ENCODE measurements around the gene PGK2. TPM values are rescaled to one million over a fixed set of nuclear protein-coding genes. Genes with fewer than 3 reads are reported as not detected.

PGK2 gene
- total RNA-seq, 1 donor from 2014 or later: not detected

- no peak for TF ChIP-seq CTCF (IDR thresholded peaks at IDR 0.05)
Measured at GRCh38 chr6:49743429-49743828, 43.7 kb downstream of the PGK2 start.

GRCh38 chr6:49739423-49739822, 47.7 kb downstream of the PGK2 start:
- Mint-ChIP-seq H3K4me1 (ENCODE audit: low read depth) (no peaks in the 10 kb centered on the region), H3K9me3 (ENCODE audit: low read depth) (no peaks in the 10 kb centered on the region), H3K36me3 (ENCODE audit: low read depth) (no peaks in the 10 kb centered on the region), H3K27ac (ENCODE audit: unreplicated experiment) (no peak overlapping the region), H3K4me3 (ENCODE audit: unreplicated experiment) (no peak overlapping the region), H3K27me3 (ENCODE audit: low read depth) (peaks cover 19% of the 10 kb centered on the region)
- no peak for DNase-seq (ENCODE audit: low spot score)
- TF ChIP-seq CTCF (IDR thresholded peaks at IDR 0.05): no peak

More at GRCh38 chr6:49743429-49743828, 43.7 kb downstream of the PGK2 start:
- Mint-ChIP-seq H3K4me1 (ENCODE audit: low read depth) (no peaks in the 10 kb centered on the region), H3K4me3 (ENCODE audit: unreplicated experiment) (no peak overlapping the region), H3K27me3 (ENCODE audit: low read depth) (peaks cover 14% of the 10 kb centered on the region), H3K27ac (ENCODE audit: unreplicated experiment) (no peak overlapping the region), H3K9me3 (ENCODE audit: low read depth) (no peaks in the 10 kb centered on the region), H3K36me3 (ENCODE audit: low read depth) (no peaks in the 10 kb centered on the region)
- DNase-seq (ENCODE audit: low spot score): no peak

GRCh38 chr6:49736017-49736508, 51.0 kb downstream of the PGK2 start:
- no peak for DNase-seq (ENCODE audit: low spot score)
- no peak overlapping the region for H3K4me3 Mint-ChIP-seq (ENCODE audit: unreplicated experiment)
- H3K4me1 Mint-ChIP-seq (ENCODE audit: low read depth): no peaks in the 10 kb centered on the region
- H3K27me3 Mint-ChIP-seq (ENCODE audit: low read depth): peaks cover 22% of the 10 kb centered on the region
- H3K27ac Mint-ChIP-seq (ENCODE audit: unreplicated experiment): no peak overlapping the region
- H3K36me3 Mint-ChIP-seq (ENCODE audit: low read depth): no peaks in the 10 kb centered on the region
- TF ChIP-seq CTCF (IDR thresholded peaks at IDR 0.05): no peak
- no peaks in the 10 kb centered on the region for H3K9me3 Mint-ChIP-seq (ENCODE audit: low read depth)

Other genes with a start within 250 kb of the PGK2 start
- not detected in 3 replicates for gene C6orf141, start 236.6 kb downstream of the PGK2 start, total RNA-seq
- not detected in 3 replicates for gene RHAG, start 150.4 kb downstream of the PGK2 start, total RNA-seq
- gene CRISP2, start 73.7 kb downstream of the PGK2 start, total RNA-seq: not detected in 3 replicates
- not detected in 3 replicates for gene CRISP3, start 42.9 kb downstream of the PGK2 start, total RNA-seq
- not detected in 3 replicates for gene CRISP1, start 79.2 kb upstream of the PGK2 start, total RNA-seq
- gene DEFB114, start 176.9 kb upstream of the PGK2 start, total RNA-seq: not detected in 3 replicates
- not detected in 3 replicates for gene DEFB113, start 182.3 kb upstream of the PGK2 start, total RNA-seq
- not detected in 3 replicates for gene DEFB110, start 234.7 kb upstream of the PGK2 start, total RNA-seq